HG02759 (cell line): ENCODE results near the gene KLHL29.
"Not testable (repeated sequence)": the region's sequence is repeated elsewhere in the genome, so short reads cannot be mapped to it uniquely, and the experiment has no call there.

Experiments
- ATAC-seq: cut with Tn5 transposase; IDR thresholded peaks from one replicate; pipeline ENCODE4 v1.9.1; 2021; ENCODE audit warnings: mild to moderate bottlenecking, moderate library complexity; ENCODE audit not compliant: unreplicated experiment

The KLHL29 gene

DNA sequence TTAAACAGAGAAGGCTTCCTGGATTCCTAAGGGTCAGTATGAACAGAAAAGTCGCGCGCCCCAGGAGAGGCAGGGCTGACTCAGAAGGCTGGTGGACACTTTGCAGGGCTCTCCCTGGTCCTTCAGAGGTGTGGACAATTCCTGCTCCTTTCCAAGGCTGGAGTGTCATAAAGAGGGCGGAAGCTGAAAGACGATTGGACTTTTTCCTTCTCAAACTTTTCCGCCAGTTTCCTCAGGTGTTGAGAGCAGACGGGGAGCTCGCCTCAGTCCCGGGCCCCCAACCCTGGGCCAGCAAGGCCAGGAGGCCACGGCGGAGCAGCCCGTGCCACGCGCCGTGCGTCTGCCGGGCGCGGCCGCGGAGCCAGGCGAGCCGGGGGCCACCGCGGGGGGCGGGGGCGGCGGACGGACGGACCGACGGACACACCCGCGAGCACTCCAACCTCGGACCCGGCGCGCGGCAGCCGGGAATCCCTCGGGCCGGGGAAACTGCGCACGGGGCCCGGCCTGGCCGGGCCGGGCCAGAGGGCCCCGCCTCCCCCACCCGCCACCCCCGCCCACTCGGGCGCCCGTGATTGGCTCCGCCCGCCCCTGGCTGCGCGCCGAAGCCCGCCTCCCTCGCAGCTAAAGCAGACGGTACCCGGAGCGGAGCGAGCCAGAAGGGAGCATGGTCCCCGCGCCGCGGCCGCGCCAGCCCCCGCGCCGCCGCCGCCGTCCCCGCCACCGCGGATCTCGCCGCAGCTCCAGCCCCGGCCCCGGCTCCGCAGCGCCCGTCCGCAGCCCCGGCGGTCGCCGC is at the start of gene KLHL29:
TSS of gene KLHL29 (plus strand) at position 629 of the 793 bp plus-strand sequence. CDS start 177,018 bp downstream, outside the sequence.
- peak; percentile 71 for ATAC-seq

DNA sequence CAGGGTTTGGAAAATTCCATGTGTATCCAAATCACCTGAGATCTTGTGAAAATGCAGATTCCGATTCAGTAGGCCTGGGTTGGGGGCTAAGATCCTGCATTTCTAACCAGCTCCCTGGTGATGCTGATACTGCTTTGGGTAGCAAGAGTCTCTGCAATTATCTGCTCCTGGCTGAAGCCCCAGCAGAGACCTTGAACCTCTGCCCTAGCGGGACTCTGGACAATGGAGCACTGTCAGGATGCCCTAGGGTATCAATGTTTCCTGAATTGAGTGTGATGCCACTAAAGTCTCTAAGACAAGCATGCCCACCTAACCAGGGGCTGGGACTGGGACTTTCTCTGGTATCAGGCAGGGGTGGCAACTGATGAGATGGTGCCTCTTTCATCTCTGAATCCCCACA is 49.4 kb upstream of the KLHL29 start:
- no peak for ATAC-seq

DNA sequence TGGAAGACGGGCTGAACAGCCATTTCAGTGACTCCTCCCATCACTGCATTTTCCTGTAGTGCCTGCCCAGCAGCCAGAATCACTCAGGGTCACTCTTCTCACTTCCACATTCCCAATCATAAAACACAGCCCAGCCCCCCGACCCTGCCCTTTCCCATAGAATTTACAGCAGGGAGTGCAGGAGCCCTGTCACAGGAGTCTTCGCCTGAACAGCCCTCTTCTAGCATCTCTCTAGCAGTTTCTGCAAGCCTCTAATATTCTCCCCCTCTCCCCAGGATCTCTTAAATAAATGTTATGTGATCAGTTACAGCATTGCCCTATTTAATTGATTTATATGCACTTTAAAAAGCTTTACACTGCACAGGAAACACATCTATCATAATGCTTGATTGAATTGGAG is 42.9 kb upstream of the KLHL29 start:
- ATAC-seq: no peak

DNA sequence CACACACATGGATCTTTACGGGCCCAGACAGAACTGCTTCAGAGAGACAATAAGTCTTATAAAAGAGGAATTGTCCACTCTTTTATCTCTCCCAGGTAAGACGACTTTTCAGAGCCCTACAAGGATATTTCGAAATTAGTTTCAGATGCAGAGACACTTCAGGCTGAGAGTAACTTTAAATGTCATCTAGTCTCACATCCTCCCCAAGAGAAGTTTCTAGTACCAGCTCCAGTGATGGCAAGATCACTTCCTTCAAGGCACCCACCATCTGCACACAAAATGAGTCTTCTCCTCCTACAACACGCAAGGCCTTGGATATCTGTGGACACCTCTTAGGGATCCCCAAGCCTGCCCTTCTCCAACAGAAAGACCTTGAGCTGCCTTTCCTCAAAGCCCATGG is 39.0 kb upstream of the KLHL29 start:
- ATAC-seq: no peak

- ATAC-seq: no peak
Measured at GRCh38 chr2:23346781-23347180, 38.2 kb upstream of the KLHL29 start.

DNA sequence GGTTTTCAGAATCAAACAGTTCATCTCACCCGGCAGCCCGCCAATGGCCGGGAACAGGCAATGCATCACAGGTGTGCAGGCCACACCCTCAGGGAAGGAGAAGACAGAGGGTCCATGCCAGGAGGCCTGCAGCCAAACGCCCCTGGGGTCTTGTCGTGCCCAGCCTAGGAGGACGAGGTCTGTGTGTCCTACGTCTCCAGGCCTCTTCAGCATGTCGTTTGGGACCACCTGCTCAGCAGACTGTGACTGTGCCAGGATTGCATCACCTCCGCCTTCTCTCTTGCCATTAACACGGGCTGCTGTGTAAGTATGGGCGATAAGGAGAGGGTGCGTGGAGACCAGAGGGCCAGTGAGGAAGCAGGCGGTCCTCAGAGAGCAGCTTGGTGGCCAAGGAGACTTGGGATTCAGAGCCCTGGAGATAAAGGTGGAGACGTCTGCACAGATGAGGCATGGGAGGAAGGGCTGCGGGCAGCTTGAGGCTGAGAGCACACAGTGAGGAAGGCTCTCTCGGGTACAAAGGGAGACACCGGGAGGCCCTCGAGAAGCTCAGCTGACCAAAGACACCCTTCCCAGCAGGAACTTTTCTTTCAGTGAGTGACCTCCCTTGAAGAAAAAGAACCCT is 37.4 kb upstream of the KLHL29 start:
- no peak for ATAC-seq

- not testable (repeated sequence) for ATAC-seq
Measured at GRCh38 chr2:23348093-23348481, 36.9 kb upstream of the KLHL29 start.

DNA sequence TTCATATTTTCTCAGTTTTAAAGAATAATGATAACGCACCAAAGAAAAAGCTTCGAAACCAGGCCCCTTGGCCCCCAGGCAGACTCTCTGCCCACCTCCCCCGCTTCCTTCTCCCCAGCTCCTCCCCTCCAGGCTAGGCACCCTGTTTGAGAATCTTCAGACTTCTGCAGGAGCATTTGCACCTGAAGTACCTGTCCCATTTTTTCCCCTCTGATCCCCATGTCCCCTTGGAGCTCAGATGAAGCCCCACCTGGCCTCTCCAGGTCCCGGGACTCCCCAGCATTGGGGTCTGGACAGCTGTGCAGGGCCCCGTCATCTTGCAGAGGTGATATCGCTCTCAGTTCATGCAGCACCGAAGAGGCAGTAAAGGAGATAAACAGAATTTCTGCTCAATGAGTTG is 35.5 kb upstream of the KLHL29 start:
- no peak for ATAC-seq

- no peak for ATAC-seq
Measured at GRCh38 chr2:23350041-23350791, 34.8 kb upstream of the KLHL29 start.

DNA sequence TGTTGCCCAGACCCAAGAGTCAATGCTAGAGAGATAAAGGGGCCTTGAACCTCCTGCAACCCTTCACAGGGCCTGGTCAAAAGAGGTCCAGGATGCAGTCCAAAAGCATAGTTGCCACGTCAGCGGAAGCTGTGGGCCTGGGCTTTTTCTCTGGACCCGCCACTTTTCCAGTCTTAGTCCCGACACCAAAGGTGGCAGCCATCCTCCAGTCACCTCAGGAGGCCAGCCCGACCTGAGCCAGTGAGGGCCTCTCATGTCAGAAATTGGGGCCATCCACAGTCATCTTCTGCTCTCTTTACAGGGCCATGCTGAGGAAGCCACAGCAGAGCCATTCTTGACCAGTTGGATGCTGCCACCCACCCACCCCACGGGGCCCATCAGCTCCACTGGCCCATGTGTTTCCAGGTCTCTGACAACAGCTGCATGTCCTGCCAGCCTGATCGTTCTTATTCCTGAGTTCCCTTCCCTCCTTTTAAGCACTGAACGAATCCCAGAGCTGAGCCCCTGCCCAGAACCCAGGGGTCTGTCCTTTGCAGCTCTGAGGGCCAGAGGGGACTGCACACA is 34.1 kb upstream of the KLHL29 start:
- no peak for ATAC-seq

GRCh38 chr2:23351388-23352141 is 33.4 kb upstream of the KLHL29 start:
- ATAC-seq: peak; percentile 97

DNA sequence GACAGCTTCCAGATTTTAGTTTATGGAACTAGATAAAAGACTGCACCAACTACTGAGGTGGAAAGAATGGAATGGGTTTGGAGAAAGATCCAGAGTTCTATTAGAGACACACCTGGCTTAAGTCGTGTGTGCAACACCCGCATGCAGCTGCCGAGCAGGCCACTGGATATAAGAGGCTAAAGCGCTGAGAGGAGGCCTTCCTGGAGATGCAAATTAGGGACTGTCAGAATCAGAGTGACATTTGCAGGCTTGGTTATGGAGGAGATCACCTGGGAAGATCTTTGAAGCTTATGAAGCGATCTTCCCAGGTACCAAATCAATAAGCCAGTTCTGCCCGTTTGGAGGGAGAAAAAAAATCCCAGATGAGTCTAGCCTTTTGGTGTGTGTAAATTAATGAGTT is 30.4 kb upstream of the KLHL29 start:
- no peak for ATAC-seq

DNA sequence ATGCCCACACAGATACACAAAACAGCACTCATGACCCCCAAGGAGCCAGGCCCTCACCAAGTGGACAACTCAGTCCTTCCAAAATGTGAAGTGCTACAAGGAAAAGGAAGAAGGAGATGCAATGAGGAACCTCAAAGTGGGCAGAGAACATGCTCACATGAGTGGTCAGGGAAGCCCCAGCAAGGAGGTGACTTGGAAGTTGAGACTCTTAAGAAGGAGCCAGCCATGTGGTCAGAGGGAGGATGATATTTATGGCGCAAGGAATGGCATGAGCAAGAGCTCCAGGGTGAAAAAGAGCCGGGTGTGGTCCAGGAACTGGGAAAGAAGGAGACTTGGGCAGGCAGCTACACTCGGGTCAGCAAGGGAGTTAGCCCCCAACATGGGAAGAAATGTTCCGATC is 30.0 kb upstream of the KLHL29 start:
- ATAC-seq: no peak

GRCh38 chr2:23356711-23357110 is 28.3 kb upstream of the KLHL29 start:
- ATAC-seq: no peak

DNA sequence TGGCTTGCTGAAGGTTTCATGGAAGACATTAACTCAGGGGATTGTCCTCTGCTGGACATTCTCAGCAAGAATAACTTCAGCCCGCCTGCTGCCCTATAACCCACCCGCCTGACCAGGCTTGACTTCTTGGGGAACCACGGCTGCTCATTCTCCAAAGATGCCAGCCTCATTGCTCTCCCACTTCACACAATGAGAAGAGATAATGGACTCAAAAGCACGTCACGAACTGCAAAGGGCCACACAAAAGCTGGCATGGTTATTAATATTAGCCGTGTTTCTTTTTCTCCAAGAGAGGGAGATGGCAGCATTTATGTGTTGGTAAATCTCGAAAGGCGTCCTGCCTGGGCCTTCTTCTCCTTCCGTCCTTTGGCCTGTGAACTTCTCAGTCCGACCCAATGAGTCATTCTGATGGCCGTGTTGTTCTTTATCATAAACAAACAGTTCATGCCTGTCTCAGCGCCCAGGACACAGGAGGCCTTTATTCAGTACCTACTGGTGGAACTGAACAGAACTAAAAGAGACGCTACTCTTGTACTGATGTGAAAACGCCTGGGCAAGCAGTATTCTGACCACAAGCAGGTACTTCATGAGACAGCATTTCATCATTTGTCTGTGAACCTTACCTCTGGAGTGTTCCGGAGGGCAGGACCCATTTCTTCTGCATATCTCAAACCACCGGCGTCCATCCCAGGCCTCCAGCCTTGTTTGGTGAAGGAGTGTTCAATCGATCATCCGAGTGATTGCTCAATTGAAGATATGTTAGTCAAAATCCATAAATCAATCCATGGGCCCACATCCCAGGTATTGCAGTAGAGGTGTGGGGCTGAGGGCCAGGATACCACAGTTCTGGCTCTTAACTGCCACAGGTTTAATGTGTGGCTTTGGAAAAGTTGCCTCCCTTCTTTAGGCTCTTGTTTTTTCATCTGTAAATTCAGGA is 25.1 kb upstream of the KLHL29 start:
- no peak for ATAC-seq

DNA sequence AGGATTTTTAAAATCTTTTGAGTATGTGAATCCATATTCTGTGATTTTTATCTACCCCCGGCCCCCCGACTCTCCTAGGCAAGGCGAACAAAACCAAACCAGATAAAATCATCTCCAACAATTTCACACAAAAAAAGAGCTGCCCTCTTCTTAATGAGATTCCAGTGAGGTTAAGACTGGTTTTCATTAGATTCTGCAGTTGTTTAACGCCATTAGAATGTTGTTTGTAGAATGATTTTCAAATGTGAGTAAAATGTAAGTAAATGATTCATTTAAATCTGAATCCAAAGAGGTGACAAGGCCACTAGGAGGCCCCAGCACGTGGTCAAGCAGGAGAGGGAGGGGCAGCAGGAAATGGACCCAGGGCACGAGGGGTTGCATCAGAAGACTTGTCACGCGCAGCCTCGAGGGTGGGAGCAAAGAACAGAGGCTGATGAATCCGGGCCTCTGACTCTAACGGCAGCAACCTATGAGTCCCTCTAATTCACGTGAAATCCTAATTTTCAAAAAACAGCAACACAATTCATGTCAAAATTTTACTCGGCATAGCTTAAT is 24.3 kb upstream of the KLHL29 start:
- no peak for ATAC-seq

DNA sequence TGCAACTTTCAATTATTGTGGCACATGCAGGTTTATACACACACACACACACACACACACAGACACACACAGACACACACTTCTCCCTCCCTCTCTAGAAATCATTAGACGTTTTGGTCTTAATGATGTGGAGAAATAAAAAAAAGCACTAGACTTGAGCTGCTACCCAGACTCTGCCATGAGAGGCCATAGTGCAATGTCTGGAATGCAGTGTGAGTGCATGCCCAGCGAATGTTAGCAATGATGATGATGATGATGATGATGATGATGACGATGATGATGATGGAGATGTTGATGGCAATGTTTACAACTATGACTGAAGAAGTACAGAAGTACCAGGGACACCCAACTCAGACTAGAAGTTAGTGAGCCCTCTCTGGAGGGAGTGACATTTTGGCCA is 23.8 kb upstream of the KLHL29 start:
- ATAC-seq: no peak

- ATAC-seq: no peak
Measured at GRCh38 chr2:23363268-23363667, 21.7 kb upstream of the KLHL29 start.

DNA sequence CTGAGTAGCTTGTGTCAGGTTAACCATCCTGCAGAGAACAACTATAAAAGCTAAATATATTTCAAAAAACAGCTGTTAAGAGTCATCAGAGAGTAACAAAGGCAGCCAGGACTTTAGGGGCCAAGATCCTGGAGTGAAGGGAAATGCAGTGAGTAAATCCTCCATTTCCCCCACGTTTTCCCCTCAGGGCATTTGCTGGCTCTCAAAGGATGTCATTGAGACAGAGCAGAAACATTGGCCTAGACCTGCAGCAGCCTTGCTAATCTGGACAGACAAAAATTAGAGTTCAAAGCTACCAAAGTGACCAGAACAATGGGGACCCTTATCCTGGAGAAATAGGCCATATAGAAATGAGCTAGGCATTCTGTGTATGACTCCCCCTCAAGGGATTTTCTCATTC is 21.1 kb upstream of the KLHL29 start:
- ATAC-seq: no peak
